Right atrium auricular region (tissue), 2 donors: ENCODE data around the gene PXMP4. TPM values are rescaled to one million over a fixed set of nuclear protein-coding genes. Genes with fewer than 3 reads are reported as not detected.
"Not testable (repeated sequence)": the region's sequence is repeated elsewhere in the genome, so short reads cannot be mapped to it uniquely, and the experiment has no call there.

Source experiments
- DNase-seq: peaks from one replicate; pipeline ENCODE4 v3.0.0-alpha.2; 2019; ENCODE audit warnings: low spot score
- H3K27ac ChIP-seq, 2 donors: fragments of 200-600 bp; sonication (generic); 1 replicate in 1 of 2; 2 replicates in 1 of 2; pipeline ENCODE4 v1.5.1; 2016 to 2019
- H3K27me3 ChIP-seq, 2 donors: fragments of 200-600 bp; sonication (generic); one replicate each; pipeline versions ENCODE4 v1.5.1 to v1.6.0; 2017 to 2019
- H3K36me3 ChIP-seq: fragments of 200-600 bp; sonication (generic); one replicate; pipeline ENCODE4 v1.5.1; 2016
- H3K4me1 ChIP-seq, 2 donors: fragments of 200-600 bp; sonication (generic); one replicate each; pipeline versions ENCODE4 v1.5.1 to v1.6.0; 2017 to 2019
- H3K4me3 ChIP-seq, 2 donors: fragments of 200-600 bp; sonication (generic); 1 replicate in 1 of 2; 2 replicates in 1 of 2; pipeline ENCODE4 v1.5.1; 2017 to 2019; ENCODE audit warnings: mild to moderate bottlenecking in 1 of 2, moderate library complexity in 1 of 2
- H3K9me3 ChIP-seq, 2 donors: fragments of 200-600 bp; sonication (generic); one replicate each; pipeline ENCODE4 v1.5.1; 2019
- CTCF ChIP-seq, 2 donors: fragments of 200-600 bp; sonication (generic); IDR thresholded peaks; one replicate each; pipeline ENCODE4 v1.5.1; 2019; ENCODE audit warnings: antibody characterized with exemption in 2 of 2
- total RNA-seq, 2 donors: library from RNA; depleted of rRNA; stranded (reverse); fragments of >200 nt; gene quantifications; one replicate each; pipeline ENCODE4 v1.1.0, GENCODE V29; 2016

The PXMP4 gene
- total RNA-seq, 2 donors from 2014 or later, result 4.5 to 9.8 TPM

- TF ChIP-seq CTCF (IDR thresholded peaks at IDR 0.05), result no peak
- DNase-seq, result no peak
- no peaks in the 10 kb centered on the region for H3K36me3 ChIP-seq
- no peaks in the 10 kb centered on the region for H3K4me1 ChIP-seq
- no peaks in the 10 kb centered on the region for H3K9me3 ChIP-seq
- no peaks in the 10 kb centered on the region for H3K27me3 ChIP-seq
- H3K27ac ChIP-seq, result no peak overlapping the region
- H3K4me3 ChIP-seq, result no peak overlapping the region
Observed at GRCh38 chr20:33701629-33702450, 18.3 kb downstream of the PXMP4 start.

DNA sequence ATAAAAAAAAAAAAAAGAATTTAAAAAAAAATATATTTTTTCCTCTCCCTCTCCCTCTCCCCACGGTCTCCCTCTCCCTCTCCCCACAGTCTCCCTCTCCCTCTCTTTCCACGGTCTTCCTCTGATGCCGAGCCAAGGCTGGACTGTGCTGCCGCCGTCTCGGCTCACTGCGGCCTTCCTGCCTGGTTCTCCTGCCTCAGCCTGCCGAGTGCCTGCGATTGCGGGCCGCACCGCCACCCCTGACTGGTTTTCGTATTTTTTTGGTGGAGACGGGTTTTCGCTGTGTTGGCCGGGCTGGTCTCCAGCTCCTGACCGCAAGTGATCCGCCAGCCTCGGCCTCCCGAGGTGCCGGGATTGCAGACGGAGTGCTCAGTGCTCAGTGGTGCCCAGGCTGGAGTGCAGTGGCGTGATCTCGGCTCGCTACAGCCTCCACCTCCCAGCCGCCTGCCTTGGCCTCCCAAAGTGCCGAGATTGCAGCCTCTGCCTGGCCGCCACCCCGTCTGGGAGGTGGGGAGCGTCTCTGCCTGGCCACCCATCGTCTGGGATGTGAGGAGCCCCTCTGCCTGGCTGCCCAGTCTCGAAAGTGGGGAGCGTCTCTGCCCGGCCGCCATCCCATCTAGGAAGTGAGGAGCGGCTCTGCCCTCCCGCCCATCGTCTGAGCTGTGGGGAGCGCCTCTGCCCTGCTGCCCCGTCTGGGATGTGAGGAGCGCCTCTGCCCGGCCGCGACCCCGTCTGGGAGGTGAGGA lies 19.2 kb downstream of the PXMP4 start:
- not testable (repeated sequence) for H3K36me3 ChIP-seq, DNase-seq, H3K4me1 ChIP-seq, H3K27me3 ChIP-seq, H3K9me3 ChIP-seq, H3K4me3 ChIP-seq, H3K27ac ChIP-seq

DNA sequence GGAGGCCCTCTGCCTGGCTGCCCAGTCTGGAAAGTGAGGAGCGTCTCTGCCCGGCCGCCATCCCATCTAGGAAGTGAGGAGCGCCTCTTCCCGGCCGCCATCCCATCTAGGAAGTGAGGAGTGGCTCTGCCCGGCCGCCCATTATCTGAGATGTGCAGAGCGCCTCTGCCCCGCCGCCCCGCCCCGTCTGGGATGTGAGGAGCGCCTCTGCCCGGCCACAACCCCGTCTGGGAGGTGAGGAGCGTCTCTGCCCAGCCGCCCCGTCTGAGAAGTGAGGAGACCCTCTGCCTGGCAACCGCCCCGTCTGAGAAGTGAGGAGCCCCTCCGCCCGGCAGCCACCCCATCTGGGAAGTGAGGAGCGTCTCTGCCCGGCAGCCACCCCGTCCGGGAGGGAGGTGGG lies 21.1 kb downstream of the PXMP4 start:
- H3K4me1 ChIP-seq, H3K36me3 ChIP-seq, DNase-seq, H3K4me3 ChIP-seq, H3K27ac ChIP-seq, H3K9me3 ChIP-seq, H3K27me3 ChIP-seq: not testable (repeated sequence)

GRCh38 chr20:33697129-33697528 lies 23.0 kb downstream of the PXMP4 start:
- no peak overlapping the region for H3K27ac ChIP-seq
- DNase-seq, result no peak

GRCh38 chr20:33696448-33696847 lies 23.7 kb downstream of the PXMP4 start:
- Histone ChIP-seq H3K36me3 (no peaks in the 10 kb centered on the region), H3K4me3 (no peak overlapping the region), H3K4me1 (peaks cover 0 to 8% of the 10 kb centered on the region in 2 donors), H3K9me3 (no peaks in the 10 kb centered on the region), H3K27me3 (no peaks in the 10 kb centered on the region), H3K27ac (no peak overlapping the region)
- no peak for TF ChIP-seq CTCF (IDR thresholded peaks at IDR 0.05)
- no peak for DNase-seq

More at GRCh38 chr20:33697129-33697528, 23.0 kb downstream of the PXMP4 start:
- H3K9me3 ChIP-seq, result no peaks in the 10 kb centered on the region
- no peaks in the 10 kb centered on the region for H3K27me3 ChIP-seq
- H3K36me3 ChIP-seq, result no peaks in the 10 kb centered on the region
- peaks cover 0 to 8% of the 10 kb centered on the region in 2 donors for H3K4me1 ChIP-seq
- no peak for TF ChIP-seq CTCF (IDR thresholded peaks at IDR 0.05)
- no peak overlapping the region for H3K4me3 ChIP-seq

DNA sequence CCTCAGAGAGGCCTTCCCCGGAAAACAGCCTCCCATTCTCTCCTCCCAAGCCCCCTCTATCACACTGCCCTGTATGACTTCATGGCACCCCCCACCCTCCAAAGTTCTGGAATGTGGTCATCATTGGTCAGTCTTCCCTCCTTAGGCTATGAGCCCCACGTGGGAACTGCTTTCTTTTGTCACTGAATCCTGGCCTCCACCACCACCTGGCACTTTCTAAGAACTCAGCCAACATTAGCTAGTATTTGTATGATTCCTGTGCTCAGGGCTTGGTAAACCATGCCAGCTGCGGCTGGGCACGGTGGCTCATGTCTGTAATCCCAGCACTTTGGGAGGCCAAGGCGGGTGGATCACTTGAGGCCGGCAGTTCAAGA lies 25.5 kb downstream of the PXMP4 start:
- Histone ChIP-seq H3K9me3 (no peaks in the 10 kb centered on the region), H3K36me3 (no peaks in the 10 kb centered on the region), H3K4me3 (no peak overlapping the region), H3K27me3 (no peaks in the 10 kb centered on the region), H3K4me1 (peaks cover 0 to 13% of the 10 kb centered on the region in 2 donors), H3K27ac (peak overlapping the region in 1 of 2 donors; percentile 35)
- no peak for DNase-seq
- no peak for TF ChIP-seq CTCF (IDR thresholded peaks at IDR 0.05)
